IMR-90 (cell line): ENCODE data around the gene ERVH48-1.

Experiments used
- CEBPB ChIP-seq: IDR thresholded peaks from 2 replicates; pipeline ENCODE4 v1.6.1; 2012; ENCODE audit warnings: low read depth, low read length, improper control_type of control experiment
- FOS ChIP-seq: fragments of 150-350 bp; IDR thresholded peaks from 2 replicates; pipeline ENCODE4 v1.6.1; 2016; ENCODE audit warnings: low read depth, low read length
- POLR2A ChIP-seq: IDR thresholded peaks from 2 replicates; pipeline ENCODE4 v1.6.1; 2012; ENCODE audit warnings: mild to moderate bottlenecking, low read depth, low read length
- RAD21 ChIP-seq: IDR thresholded peaks from 2 replicates; pipeline ENCODE4 v1.6.1; 2012; ENCODE audit warnings: low read length, improper control_type of control experiment
- RCOR1 ChIP-seq: IDR thresholded peaks from 2 replicates; pipeline ENCODE4 v1.6.1; 2012; ENCODE audit warnings: mild to moderate bottlenecking, low read length, improper control_type of control experiment; ENCODE audit not compliant: insufficient replicate concordance
- SMC3 ChIP-seq: fragments of 150-350 bp; IDR thresholded peaks from 2 replicates; pipeline ENCODE4 v1.6.1; 2016; ENCODE audit warnings: low read depth, mild to moderate bottlenecking, antibody characterized with exemption, low read length, moderate library complexity
- TF ChIP-seq, protein P1 (sequence below): conservative IDR thresholded peaks from 2 replicates; pipeline ENCODE4 v1.5.1; 2012; ENCODE audit warnings: mild to moderate bottlenecking, low read depth, low read length, improper control_type of control experiment

DNA sequence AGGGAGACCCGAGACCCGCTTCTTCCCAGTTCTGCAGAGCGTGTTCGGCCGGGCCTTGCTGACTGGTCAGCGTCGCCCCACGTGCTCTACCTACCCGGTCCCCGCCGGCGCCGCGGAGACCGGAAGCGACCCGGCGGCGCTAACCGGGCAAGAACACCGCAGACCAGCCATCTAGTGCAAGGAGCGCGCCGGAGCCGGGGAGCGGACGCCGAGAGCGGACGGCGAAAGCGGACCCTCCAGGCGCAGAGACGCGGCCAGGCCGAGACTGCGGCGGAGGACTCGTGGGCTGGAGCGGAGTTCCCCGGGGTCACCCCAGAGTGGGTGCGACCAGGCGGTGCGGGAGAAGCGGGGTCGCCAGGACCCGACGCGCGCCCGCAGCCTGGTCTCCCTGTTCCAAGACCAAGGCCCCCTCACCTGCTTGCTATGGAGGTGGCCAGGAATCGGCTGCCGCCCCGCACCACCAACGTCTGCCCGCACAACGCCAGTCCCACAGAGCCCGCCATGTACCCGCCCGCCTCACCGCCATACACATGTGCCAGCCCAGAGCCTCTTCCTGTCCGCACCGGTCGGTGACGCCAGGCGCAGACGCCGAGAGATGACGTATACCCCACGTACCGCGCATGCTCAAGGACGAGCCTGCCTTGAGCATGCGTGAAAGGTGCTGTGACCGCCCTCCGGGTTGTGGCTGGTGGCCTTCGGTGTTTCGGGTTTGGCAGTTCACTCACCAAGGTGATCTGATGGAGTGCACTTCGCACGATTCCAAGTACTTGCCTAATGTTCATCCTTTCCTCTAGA, 46.2 kb downstream of the ERVH48-1 start, which contains the start of gene WDR4:
- TF ChIP-seq, protein P1, sequence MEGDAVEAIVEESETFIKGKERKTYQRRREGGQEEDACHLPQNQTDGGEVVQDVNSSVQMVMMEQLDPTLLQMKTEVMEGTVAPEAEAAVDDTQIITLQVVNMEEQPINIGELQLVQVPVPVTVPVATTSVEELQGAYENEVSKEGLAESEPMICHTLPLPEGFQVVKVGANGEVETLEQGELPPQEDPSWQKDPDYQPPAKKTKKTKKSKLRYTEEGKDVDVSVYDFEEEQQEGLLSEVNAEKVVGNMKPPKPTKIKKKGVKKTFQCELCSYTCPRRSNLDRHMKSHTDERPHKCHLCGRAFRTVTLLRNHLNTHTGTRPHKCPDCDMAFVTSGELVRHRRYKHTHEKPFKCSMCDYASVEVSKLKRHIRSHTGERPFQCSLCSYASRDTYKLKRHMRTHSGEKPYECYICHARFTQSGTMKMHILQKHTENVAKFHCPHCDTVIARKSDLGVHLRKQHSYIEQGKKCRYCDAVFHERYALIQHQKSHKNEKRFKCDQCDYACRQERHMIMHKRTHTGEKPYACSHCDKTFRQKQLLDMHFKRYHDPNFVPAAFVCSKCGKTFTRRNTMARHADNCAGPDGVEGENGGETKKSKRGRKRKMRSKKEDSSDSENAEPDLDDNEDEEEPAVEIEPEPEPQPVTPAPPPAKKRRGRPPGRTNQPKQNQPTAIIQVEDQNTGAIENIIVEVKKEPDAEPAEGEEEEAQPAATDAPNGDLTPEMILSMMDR, result no peak
- no peak for TF ChIP-seq RAD21
- TF ChIP-seq POLR2A, result peak; percentile 83
- no peak for TF ChIP-seq RCOR1
- TF ChIP-seq FOS, result no peak
- TF ChIP-seq CEBPB, result no peak
- TF ChIP-seq SMC3, result no peak
